ENCODE data around the gene SERPINA4. TPM values are rescaled to one million over a fixed set of nuclear protein-coding genes. Genes with fewer than 3 reads are reported as not detected.
A peak's percentile ranks its signal among the peaks of the same experiment; 100 is the strongest.

The SERPINA4 gene
- total and polyA plus RNA-seq, 2 of the 13 experiments (the other 11 are each of a cell fraction or from before 2014, with no cell fraction given): 39.1 to 57.8 TPM

DNA sequence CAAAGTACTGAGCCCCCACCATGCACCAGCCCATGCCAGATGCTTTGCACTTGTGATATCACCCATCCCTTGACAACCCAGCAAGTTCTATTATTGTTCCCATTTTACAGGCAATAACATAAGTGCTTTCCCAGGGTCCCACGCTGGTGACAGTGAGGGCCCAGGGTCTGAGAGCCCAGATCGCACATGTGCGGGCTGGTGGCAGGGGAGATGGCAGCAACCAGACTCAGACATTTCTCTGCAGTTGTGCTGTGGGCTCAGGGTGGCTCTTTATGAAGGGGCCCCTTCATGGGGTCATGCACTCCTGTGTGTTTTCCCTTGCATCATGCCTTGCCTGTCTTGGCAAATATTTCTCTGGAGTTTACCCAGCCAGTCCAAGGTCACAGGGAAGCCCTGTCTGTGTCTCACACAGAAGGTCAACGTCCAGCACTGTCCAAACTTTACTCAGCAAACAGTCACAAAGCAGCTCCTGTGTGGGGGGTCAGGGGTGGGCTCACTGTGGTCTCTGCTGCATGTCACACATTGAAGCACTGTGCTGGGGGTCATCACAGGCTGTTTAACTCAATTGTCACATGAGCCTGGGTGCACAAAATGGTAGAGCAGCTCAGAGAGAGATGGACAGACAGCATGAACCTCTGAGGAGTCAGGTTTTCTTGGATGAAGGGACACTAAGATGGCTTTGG, 32.6 kb downstream of the SERPINA4 start (continued):
- TF ChIP-seq, protein P1, sequence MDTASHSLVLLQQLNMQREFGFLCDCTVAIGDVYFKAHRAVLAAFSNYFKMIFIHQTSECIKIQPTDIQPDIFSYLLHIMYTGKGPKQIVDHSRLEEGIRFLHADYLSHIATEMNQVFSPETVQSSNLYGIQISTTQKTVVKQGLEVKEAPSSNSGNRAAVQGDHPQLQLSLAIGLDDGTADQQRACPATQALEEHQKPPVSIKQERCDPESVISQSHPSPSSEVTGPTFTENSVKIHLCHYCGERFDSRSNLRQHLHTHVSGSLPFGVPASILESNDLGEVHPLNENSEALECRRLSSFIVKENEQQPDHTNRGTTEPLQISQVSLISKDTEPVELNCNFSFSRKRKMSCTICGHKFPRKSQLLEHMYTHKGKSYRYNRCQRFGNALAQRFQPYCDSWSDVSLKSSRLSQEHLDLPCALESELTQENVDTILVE (CRISPR knock-in tag; IDR thresholded peaks at IDR 0.05): peak; percentile 90
- TF ChIP-seq GABPA (IDR thresholded peaks at IDR 0.05; ENCODE audit: low read depth, low read length) (no peak), GABPA (CRISPR knock-in tag; IDR thresholded peaks at IDR 0.05; ENCODE audit: low read depth) (peak; percentile 73), ZNF205 (CRISPR knock-in tag; IDR thresholded peaks at IDR 0.05) (peak; percentile 96), ZSCAN25 (CRISPR knock-in tag; IDR thresholded peaks at IDR 0.05) (peak; percentile 94), DNMT3B (CRISPR knock-in tag; conservative IDR thresholded peaks at IDR 0.05) (peak; percentile 89), DMTF1 (CRISPR knock-in tag; IDR thresholded peaks at IDR 0.05) (no peak), ZNF709 (CRISPR knock-in tag; IDR thresholded peaks at IDR 0.05) (peak; percentile 67; the same call in 1 of the 2 replicates), ATF7-NPFF (CRISPR knock-in tag; IDR thresholded peaks at IDR 0.05; ENCODE audit: low read depth) (peak; percentile 82), NFAT5 (CRISPR knock-in tag; IDR thresholded peaks at IDR 0.05) (no peak; the same call in 1 of the 2 replicates), CERS6 (CRISPR knock-in tag; IDR thresholded peaks at IDR 0.05) (no peak), ZNF841 (CRISPR knock-in tag; IDR thresholded peaks at IDR 0.05; ENCODE audit: borderline replicate concordance) (0 out of 2 replicates have a peak, but pooled peaks have one; percentile 46), ARID5B (CRISPR knock-in tag; IDR thresholded peaks at IDR 0.05) (peak; percentile 100), RAD21 (CRISPR knock-in tag; IDR thresholded peaks at IDR 0.05) (peak; percentile 70), ZNF615 (CRISPR knock-in tag; IDR thresholded peaks at IDR 0.05; ENCODE audit: borderline replicate concordance) (no peak; the same call in 1 of the 2 replicates), ZNF556 (CRISPR knock-in tag; IDR thresholded peaks at IDR 0.05; ENCODE audit: borderline replicate concordance) (peak; percentile 93)

Measured in HepG2 (cell line).